ENCODE results near the gene POLR2L.

Gene POLR2L

GRCh38 chr11:794013-794765, 48.1 kb downstream of the POLR2L start:
- DNase-seq (ENCODE audit: low read depth): no peak

GRCh38 chr11:793556-793955, 48.8 kb downstream of the POLR2L start:
- no peak for DNase-seq (ENCODE audit: low read depth)

- DNase-seq (ENCODE audit: low read depth): no peak
Measured at GRCh38 chr11:792873-793272, 49.5 kb downstream of the POLR2L start.

GRCh38 chr11:792535-792821, 49.9 kb downstream of the POLR2L start:
- no peak for DNase-seq (ENCODE audit: low read depth)

- DNase-seq (ENCODE audit: low read depth): no peak
Measured at GRCh38 chr11:791658-792534, 50.4 kb downstream of the POLR2L start.

- no peak for DNase-seq (ENCODE audit: low read depth)
Measured at GRCh38 chr11:790721-791564, 51.4 kb downstream of the POLR2L start.

- DNase-seq (ENCODE audit: low read depth): no peak
Measured at GRCh38 chr11:789943-790342, 52.4 kb downstream of the POLR2L start, which contains the start of gene CEND1. TSS of gene CEND1 (minus strand) at chr11:790090. CDS start at chr11:788576, 1,514 bp downstream.

All from stimulated activated CD8-positive, alpha-beta memory T cell treated with anti-CD3 and anti-CD28 coated beads, Interleukin-7, amount 100 ng/mL, for 24 hours (primary cell).